Activated CD4-positive, alpha-beta T cell treated with anti-CD3 and anti-CD28 coated beads, Interleukin-2, Interleukin-4, amounts not matched to agents 100 ng/mL and 50 ng/mL, durations not matched to agents 16 hours and 8 hours (primary cell): Measurements from ENCODE around the gene ABCC4.

Source experiments
- DNase-seq: peaks from one replicate; pipeline ENCODE4 v3.0.0-alpha.2; 2020; ENCODE audit warnings: low spot score

Gene ABCC4

DNA sequence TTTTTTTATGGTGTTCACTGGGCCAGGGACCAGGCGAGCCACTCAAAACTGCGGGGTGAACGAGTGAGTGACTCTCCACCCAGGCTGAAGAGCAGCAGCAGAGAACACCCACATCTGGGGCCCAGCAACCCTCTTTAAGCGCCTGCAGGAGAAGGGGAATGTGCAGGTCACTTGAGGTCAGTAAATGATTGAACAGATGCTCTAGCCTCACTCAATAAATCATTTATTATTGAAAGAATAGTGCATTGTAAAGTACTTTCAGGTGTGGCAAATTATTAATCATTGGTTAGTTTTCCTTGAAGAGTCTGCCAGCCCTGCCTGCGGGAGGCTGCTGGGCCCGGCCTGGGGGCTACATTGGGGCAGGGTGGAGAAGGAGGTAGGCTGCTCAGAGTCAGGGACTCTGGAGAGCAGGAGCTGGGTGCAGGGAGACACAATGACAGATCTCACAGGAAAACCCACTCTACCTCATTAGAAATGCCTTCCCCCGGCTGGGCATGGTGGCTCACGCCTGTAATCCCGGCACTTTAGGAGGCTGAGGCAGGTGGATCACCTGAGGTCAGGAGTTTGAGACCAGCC, 42.5 kb downstream of the ABCC4 start:
- DNase-seq: no peak

DNA sequence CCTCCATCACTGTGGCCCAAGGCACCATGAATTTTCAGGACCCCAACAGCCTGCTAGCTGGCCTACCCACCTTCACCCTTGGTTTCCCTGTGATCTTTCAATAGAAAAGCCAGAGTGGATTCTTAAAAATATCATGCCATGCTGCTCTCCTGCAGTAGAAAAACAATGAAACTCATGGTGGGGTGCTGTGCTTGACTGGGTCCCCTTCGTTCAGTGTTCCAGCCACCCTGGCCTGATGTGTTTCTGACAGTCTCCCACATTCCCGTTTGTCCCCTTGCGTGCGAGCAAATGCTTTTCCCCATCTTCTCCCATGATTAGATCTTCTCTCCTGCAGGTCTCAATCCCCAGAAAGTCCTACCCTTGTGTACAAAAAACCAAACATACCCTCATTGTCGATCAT, 43.2 kb downstream of the ABCC4 start:
- DNase-seq: no peak

DNA sequence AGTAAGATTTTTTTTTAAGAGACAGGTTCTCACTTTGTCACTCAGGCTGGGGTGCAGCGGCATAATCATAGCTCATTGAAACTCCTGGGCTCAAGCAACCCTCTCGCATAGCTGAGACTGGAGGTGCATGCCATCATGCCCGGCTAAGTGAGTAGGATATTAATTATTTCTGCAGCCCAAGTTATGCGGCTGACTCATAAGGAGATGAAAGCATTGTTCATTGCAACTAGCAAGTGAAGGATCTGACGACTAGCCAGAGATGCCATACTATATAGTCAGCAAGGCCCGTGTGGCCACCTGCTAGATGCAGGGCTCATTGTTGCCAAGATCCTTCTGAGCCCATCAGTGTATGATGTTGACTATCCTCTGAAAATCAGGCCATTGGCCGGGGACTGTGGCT, 45.2 kb downstream of the ABCC4 start:
- DNase-seq: no peak

DNA sequence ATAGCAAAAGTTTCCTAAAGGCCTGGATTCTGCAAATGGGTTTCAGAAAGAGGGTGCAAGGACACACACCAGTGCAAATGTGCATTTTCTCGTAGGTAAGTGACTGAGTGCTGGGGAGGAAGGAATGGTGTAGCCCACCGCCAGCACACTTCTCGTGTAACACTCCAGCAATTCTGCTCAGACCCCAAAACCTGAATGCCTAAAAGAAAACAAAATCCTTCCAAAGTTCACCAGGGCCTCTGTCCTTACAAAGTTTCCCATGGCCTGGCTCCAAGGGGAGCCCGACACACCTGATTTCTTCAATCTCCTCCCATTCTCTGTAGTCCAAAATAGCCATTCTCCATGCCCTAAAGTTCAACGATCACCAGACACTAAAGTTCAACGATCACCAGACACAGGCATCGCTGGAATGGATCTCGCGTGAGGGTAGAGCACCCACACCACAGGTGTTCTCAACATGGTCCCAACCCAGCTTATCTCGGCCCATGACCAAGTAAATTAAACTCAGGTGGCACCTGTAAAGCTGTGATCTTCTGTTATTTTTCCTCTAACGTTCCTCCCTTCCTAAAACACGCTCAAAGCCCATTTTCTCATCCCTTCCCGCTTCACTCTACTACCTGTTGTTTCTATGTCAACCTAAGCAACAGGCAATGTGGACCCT, 46.0 kb downstream of the ABCC4 start:
- no peak for DNase-seq

DNA sequence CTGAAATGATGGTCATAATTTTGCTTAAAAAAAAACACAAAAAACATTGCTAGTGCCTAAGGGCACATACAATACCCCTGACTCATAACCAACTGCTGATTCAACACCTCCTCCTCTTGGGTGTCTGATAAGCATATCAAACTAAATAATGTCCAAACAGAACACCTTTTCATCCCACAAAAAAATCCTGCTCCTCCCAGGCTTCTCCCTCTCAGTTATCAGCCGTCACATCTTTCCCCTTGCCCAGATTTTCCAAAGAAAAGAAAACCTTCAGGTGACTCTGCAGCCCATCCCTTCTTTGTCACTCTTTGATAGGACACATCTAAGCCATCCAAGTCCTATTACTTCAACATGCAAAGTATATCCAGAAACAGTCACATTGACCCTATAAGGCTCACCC, 46.9 kb downstream of the ABCC4 start:
- DNase-seq: no peak

DNA sequence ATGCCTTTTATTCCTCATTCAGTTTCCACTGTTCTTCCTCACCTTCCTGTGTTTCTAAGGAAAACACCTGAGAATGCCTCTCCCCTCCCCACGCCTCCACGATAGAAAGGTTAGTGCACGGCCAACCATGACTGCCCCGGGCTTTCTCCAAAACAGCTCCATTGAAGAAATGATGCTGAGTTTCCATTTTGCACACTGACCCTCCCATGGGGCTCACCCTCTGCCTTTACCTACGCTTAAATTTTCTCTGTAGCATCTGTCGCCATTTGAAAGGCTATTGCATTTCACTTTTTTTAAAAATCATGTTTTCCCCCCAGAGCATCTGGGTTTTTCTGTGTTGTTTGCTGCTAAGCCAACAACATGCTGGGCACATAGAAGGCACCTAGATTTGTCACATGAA, 48.2 kb downstream of the ABCC4 start:
- DNase-seq: no peak

DNA sequence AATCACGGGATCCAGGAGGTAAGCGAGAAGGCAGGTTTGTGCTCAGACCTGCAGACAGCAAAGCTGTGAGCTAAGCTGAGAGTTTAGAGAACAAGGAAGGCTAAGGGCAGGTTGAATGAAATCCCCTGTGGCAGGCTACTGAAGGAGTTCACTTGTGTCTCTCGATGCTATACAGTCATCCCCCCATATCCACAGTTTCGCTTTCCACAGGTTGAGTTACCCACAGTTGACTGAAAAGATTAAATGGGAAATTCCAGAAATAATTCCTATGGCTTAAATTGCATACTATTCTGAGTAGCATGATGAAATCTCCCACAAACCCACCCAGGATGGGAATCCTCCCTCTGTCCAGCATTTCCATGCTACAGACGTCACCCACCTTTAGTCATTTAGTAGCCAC, 49.6 kb downstream of the ABCC4 start:
- no peak for DNase-seq

DNA sequence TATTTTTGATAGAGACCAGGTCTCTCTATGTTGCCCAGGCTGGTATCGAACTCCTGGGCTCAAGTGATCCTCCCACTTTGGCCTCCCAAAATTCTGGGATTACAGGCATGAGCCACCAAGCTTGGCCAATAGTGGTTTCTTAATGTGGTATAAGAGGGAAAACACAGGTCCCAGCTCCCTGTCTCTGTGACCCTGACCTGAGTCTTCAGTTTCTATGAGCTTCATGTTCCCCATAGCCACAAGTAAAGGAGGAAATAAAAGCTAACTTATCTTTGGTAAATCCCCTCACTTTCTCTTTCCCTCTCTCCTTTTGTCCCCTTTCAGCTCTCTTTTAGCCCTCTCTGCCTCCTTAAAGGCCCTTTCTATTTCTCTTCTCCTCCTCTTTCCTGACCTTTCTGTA, 50.3 kb downstream of the ABCC4 start:
- DNase-seq: no peak

DNA sequence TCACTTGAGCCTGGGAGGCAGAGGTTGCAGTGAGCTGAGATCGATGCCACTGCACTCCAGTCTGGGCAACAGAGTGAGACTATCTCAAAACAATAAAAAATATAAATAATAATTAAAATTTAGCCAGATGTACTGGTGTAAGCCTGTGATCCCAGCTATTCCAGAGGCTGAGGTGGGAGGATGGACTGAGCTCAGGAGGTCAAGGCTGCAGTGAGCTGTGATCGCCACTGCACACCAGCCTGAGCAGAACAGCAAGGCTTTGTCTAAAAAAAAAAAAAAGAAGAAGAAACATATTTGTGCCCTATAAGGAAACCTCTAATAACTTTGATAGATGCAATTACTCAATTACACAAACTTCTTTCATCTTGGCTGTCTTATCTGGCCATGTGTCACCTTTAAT, 52.3 kb downstream of the ABCC4 start:
- no peak for DNase-seq

DNA sequence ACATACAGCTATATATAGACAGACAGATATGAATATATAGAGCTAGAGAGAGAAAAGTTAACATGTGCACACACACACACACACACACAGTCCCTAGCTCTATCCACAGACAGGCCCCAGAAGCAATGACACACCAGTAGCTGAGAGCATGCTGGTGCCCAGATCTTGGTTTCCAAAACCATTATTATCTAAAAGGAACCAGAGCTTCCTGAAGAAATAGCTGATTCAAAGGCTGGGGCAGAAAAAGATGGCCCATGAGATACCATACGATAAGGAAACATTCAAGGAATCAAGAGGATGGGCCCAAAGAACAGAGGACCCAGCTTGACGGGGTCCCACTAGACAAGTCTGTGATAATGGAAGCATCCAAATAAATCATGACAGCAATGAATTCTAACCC, 53.4 kb downstream of the ABCC4 start:
- DNase-seq: no peak

DNA sequence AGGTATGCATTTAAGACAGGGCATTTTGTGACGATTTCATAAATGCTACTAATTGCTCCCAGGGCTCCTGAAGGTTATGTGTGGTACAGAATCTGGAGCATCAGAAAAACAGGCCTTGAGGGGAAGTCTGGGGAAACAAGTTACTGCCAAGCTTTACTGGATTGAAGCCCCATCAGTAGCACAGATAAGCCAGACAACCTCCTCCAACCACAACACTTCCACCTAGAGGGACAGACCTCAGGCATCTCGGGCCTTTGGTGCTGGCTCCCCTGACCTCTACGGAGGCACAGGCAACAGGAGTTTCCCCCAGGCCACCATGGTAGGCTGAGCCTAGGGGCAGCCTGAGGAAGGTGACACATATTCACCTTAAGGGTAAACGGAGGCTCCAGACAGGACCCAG, 54.1 kb downstream of the ABCC4 start:
- DNase-seq: no peak

DNA sequence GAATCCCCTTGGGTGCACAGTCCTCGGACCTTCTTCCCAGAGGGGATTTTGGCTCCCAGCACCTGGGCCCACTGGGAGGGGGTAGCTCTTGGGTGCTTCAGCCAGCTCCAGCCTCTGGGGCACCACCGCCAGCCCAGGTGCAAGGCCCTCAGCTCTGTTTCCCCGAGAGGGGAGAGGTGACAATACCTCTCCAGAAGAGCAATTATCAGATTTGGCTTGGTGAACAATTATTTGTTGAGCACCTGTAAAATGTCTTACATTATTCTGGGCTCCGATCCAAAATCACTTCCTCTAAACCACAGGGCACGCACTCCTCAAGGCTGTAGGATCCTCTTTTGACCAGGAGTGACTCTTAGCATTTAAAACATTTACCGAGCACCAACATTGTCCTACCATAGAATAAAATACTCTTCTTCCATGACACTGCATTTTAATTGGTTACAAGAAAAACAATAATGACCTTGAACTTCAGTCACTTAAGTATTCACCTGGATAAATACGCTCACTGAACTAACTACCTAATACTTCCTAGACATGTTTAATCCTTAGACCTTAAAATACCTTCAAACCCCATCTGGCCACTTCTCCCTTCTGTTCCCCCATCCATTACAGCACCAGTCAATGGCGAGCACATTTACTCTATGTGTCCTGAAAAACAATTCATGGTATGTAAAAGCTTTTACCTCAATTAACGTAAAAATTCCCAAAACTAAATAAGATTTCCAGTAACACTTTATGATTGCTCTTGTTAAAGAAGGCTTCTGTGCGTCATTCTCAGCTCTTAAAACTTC, 54.8 kb downstream of the ABCC4 start:
- no peak for DNase-seq

DNA sequence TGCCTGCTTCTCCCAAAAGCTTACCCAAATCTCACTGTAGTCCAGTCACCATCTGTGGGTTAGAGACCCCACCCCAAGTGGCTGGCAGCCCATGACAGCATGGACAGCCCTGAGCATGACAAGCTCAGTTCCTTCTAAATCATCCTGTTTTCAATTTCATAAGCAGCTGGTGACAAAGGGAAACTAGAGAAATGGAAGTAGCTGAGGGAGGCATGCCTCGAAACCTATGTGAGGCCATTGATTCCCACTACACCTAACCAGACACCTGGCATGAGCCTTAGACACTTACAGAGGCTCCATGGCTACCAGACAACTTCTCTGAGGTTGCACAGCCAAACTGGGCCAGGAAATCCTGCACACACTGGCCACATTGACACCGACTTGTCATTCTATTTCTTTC, 56.2 kb downstream of the ABCC4 start:
- no peak for DNase-seq

DNA sequence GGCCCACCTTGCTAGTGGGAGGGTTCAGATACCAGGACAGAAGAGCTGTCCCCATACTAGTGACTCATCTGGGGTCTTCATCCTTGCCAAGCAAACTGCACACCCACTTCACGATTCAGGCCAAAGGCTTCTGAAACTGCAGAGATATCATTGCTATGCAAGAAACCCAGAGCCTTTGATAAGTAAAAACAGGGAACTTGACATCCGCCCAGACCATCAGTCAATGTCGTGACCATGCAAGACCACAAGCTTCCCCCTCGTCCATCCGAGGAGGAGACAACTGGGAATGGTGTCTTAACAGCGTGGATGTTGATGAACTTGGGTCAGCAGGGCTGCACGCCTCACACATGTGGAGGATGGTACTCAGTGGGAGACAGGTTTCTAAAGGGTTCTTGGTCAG, 58.0 kb downstream of the ABCC4 start:
- DNase-seq: no peak

DNA sequence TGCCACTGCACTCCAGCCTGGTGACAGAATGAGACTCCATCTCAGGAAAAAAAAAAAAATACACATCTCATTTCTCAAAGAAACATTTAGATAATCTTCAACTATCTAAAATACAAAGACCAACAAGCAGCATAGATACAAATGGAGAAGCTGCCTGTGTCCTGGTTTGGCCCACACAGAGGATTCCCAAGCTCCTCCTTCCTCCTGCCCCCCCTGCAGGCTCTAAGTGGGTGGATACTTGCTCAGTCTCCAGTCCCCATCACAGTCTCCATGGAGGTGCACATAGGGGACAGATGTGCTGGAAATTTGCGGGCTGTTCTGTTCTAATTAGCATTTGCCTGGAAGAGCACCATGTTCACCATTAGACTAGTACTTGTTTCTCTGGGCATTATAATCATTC, 59.9 kb downstream of the ABCC4 start:
- DNase-seq: no peak

DNA sequence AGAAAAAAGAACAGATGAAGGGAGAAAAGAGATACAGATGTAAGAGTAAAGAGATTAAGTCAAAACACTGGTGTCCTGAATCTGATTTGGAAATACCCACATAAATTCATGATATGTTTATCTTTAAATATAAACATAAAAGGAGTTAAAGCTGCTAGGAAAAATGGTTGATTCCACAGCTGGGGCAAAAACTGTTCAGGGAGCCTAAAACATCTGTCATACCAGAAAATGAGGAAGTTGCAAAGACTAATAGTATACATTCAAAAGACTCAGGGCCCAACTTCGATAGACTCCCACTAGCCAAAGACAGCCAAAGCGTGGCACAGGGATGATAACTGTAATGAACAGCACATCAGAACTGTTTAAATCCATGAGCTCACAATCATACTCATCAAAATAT, 62.0 kb downstream of the ABCC4 start:
- no peak for DNase-seq

DNA sequence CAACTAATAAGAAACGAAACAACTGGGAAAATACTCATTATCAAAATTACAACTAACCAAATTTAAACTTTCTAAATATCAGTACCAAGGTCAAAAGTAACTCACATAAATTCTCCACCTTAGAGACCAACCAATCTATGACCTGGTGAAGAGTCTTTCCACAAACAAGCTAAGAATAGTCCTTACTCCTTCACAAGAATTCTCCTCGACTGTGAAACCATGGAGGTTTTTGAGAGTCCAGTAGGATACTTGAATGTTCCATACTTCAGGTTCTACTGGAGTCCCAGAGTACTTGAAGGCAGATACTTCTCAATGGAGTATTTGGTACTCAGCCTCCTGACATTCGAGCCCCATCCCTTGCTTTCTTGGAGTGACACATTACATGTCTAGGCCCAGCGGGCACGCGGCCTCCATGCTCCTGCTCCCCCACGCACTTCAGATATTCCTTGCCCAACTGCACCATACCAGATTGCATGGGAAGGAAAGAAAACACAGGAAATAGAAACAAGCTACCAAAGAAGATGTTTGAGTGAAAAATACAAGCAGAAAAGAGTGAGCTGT, 63.9 kb downstream of the ABCC4 start:
- DNase-seq: no peak

DNA sequence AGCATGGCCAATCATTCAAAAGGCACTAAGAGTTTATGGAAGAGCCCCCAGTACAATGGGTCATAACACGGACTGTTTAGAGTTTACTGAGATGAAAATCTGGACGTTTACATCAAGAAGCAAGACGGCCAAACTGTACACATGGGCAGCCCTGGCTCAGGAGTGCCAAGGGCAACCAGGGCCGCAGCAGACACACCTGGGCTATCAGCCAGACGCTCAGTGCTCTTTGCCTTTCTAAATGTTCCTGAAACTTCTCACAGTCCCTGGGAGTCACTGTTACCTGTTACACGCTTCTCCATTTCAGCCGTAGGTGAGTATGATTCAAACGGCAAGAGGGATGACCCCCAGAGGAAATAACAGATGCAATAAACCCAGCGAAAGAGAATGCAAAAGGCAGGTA, 64.5 kb downstream of the ABCC4 start:
- no peak for DNase-seq

DNA sequence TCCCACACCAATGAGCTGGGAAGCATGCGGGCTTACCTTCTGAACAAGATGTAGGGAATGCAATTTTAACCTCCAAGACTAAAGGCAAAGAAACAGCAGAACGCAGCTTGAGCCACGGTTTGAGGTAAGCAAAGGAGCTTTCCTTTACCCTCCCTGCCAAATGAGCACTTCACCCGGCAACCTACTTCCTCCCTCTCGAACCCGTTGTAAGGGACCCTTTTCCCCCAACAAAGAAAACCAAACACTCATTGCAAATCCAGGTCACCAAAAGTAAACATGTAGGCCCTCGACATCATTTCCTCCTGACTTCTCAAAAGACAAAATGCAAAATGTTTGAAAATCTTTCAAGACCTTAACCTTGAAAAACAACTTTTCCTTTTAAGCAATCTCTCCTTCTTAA, 65.3 kb downstream of the ABCC4 start:
- no peak for DNase-seq

DNA sequence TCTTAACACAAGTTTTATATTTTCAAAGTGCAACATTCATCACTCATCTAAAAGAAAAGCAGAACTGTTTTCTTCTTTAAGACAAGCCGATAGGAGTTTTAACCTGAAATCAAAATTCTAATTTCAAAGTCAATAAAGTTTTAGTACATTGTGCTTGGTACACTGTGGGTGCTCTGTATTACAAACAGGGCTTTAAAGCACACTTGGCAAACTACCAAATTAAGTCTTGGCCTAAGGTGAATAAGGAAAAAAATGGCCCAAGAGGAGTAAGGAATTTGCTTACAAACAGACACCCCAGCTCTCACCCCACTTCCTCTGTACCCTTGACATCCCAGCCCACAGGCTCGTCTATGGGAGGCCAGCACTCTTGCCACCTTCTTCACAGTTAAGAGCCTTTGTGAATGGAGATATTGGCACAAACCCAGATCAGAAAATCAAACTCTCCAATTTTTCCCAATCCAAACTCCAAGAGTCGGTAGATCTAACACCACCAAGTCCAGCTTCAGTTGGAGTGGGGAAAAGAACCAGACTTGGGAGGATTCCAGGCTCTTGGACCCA, 66.0 kb downstream of the ABCC4 start:
- DNase-seq: no peak

DNA sequence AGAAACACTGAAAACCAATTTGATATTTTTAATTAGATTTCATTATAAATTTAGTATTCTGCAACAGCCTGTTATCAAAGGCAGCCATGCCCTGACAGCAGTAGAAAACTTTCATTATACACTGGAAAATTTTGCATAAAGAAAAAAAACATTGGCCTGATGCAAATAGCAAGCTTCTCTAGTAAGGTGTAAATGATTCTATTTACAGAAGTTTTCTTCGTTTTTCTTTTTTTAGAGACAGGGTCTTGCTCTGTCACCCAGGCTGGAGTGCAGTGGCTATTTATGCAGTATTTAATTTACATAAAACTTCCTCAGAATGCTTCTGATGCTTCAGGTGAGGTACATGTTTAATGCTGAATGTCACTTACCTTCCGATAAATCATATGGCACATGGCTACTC, 67.0 kb downstream of the ABCC4 start:
- no peak for DNase-seq

DNA sequence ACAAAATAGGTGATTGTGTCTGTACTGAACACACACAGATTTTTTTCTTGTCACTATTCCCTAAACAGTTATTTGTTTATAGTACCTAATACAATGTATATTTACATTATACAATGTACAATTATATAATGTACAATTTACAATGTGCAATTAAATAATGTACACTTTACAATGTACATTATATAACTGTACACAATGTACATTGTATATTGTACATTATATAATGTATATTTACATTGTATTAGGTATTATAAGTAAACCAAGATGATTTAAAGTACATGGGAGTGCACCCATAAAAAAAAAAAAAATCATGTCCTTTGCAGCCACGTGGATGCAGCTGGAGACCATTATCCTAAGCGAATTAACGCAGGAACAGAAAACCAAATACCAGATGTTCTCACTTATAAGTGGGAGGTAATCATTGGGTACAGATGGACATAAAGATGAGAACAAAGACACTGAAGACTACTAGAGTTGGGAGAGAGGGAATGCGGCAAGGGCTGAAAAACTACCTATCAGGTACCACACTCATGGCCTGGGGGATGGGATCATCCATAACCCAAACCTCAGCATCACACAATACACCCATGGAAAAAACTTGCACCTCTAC, 68.1 kb downstream of the ABCC4 start:
- no peak for DNase-seq

DNA sequence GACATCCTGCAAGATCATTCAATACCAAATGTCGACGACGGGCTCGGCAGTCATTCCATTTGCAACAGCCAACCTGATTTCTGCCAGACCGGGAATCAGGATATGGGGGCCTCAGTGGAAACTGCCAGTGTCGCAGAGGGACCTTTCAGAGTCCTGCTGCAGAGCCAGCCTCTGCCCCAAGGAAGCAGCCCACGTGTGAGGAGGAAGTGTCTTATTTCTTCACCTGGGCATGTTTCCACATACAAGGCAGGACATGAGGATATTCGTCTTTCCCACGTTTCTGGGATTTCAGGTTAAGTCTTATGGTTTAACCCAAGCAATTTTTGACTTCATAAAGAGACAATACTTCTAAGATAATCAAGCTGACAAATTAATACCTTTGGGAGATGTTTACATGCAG, 69.9 kb downstream of the ABCC4 start:
- DNase-seq: no peak
